ENCODE measurements around the gene DPPA3. TPM values are rescaled to one million over a fixed set of nuclear protein-coding genes. Genes with fewer than 3 reads are reported as not detected.

The DPPA3 gene
- total RNA-seq, 2 experiments from 2014 or later, result not detected

DNA sequence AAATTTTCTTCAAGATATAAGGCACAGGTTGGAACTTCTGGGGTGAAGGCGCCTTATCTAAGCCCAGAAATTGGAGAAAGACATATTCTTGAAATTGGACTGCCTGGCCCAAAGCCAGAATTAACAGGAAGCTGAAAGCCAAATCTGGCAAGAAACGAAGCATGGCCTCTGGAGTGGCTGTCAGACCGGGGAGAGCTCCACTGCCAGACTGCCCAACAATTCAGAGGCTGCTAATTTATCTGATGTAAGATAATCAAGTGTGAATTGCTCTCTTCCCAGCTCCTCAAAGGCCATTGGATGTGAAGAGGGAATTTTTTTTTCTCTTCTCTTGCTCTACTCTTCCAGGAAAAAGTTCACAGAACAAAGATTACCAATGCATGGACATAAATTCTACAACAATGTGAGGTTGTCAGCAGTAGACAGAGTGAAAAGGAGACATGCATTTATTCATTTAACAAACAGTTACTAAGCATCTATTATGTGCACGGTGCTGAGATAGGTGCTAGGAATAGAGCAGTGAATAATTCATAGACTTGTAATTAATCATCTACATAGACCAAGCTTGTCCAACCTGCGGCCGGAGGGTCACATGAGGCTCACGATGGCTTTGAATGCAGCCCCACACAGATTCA, 15.6 kb upstream of the DPPA3 start, which contains the start of gene GDF3:
Gene GDF3, minus strand, starts transcription at position 210 of the 632 bp plus-strand sequence. Its CDS starts 47 bp downstream, at position 163.
- H3K4me3 Mint-ChIP-seq, result no peak within 1 kb of the TSS
- ATAC-seq (ENCODE audit: poor library complexity) (no peak), DNase-seq (no peak)
- ChIA-PET CTCF (no interaction called here), POLR2A (no interaction called here)
- no peaks in the 10 kb centered on the region for H3K27me3 ChIP-seq (ENCODE audit: control insufficient read depth in 1 of 2, insufficient read depth in 2 of 2, low read length in 2 of 2)
- TF ChIP-seq, protein P1, sequence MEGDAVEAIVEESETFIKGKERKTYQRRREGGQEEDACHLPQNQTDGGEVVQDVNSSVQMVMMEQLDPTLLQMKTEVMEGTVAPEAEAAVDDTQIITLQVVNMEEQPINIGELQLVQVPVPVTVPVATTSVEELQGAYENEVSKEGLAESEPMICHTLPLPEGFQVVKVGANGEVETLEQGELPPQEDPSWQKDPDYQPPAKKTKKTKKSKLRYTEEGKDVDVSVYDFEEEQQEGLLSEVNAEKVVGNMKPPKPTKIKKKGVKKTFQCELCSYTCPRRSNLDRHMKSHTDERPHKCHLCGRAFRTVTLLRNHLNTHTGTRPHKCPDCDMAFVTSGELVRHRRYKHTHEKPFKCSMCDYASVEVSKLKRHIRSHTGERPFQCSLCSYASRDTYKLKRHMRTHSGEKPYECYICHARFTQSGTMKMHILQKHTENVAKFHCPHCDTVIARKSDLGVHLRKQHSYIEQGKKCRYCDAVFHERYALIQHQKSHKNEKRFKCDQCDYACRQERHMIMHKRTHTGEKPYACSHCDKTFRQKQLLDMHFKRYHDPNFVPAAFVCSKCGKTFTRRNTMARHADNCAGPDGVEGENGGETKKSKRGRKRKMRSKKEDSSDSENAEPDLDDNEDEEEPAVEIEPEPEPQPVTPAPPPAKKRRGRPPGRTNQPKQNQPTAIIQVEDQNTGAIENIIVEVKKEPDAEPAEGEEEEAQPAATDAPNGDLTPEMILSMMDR (IDR thresholded peaks at IDR 0.05), result no peak
- H3K4me1 ChIP-seq (ENCODE audit: insufficient read depth, low read length), result peaks cover 4% of the 10 kb centered on the region
- no peak within 1 kb of the TSS for H3K27ac ChIP-seq (ENCODE audit: low read depth in 1 of 2, low read length in 2 of 2)
- H3K27me3 Mint-ChIP-seq, result peaks cover 10% of the 10 kb centered on the region
- H3K9me3 Mint-ChIP-seq, result no peaks in the 10 kb centered on the region
- intact Hi-C loops (cut with DNase I, micrococcal nuclease), result no loop called here
- no peaks in the 10 kb centered on the region for H3K9me3 ChIP-seq (ENCODE audit: control insufficient read depth in 1 of 2, insufficient read depth in 1 of 2, low read length in 2 of 2)
- no peaks in the 10 kb centered on the region for H3K36me3 ChIP-seq (ENCODE audit: insufficient read depth, low read length)
- H3K4me1 Mint-ChIP-seq (ENCODE audit: low read depth), result peaks cover 15% of the 10 kb centered on the region
- H3K36me3 Mint-ChIP-seq (ENCODE audit: low read depth), result no peaks in the 10 kb centered on the region
- H3K4me3 ChIP-seq (ENCODE audit: low read length), result no peak within 1 kb of the TSS
- H3K27ac Mint-ChIP-seq, result no peak within 1 kb of the TSS

DNA sequence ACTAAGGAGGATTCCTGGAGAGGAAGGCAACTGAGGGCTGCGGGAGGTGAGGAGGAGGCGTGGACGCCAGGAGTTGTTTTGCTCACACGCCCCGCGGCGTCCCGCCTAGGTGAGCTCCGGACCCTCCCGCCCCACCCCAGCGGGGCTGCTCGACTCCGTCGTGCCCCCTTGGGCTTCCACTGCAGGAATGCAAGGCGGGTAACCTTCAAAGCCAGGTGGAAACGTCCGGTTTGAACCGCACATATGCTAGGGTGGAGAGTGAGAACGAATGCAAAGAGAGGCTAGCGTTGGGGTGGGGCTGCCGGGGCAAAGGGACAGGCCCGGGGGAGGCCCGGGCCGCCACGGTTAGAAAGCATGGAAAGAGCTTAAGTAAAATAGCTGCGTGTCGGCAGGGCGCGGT, 5.4 kb upstream of the DPPA3 start:
- Histone ChIP-seq H3K27ac (ENCODE audit: low read depth in 1 of 2, low read length in 2 of 2) (no peak overlapping the region), H3K9me3 (ENCODE audit: control insufficient read depth in 1 of 2, insufficient read depth in 1 of 2, low read length in 2 of 2) (no peaks in the 10 kb centered on the region), H3K27me3 (ENCODE audit: control insufficient read depth in 1 of 2, insufficient read depth in 2 of 2, low read length in 2 of 2) (no peaks in the 10 kb centered on the region), H3K4me1 (ENCODE audit: insufficient read depth, low read length) (no peaks in the 10 kb centered on the region), H3K36me3 (ENCODE audit: insufficient read depth, low read length) (no peaks in the 10 kb centered on the region), H3K4me3 (ENCODE audit: low read length) (no peak overlapping the region)
- ChIA-PET CTCF (no interaction called here), POLR2A (no interaction called here)
- no peak for DNase-seq
- intact Hi-C loops (cut with DNase I, micrococcal nuclease), result no loop called here
- Mint-ChIP-seq H3K36me3 (ENCODE audit: low read depth) (no peaks in the 10 kb centered on the region), H3K4me3 (no peak overlapping the region), H3K9me3 (no peaks in the 10 kb centered on the region), H3K4me1 (ENCODE audit: low read depth) (no peaks in the 10 kb centered on the region), H3K27ac (no peak overlapping the region), H3K27me3 (no peaks in the 10 kb centered on the region)
- ATAC-seq (ENCODE audit: poor library complexity), result no peak
- TF ChIP-seq, protein P1 (IDR thresholded peaks at IDR 0.05), result no peak

GRCh38 chr12:7709969-7710675, 1.1 kb upstream of the DPPA3 start:
- Histone ChIP-seq H3K27me3 (ENCODE audit: control insufficient read depth in 1 of 2, insufficient read depth in 2 of 2, low read length in 2 of 2) (no peaks in the 10 kb centered on the region), H3K36me3 (ENCODE audit: insufficient read depth, low read length) (no peaks in the 10 kb centered on the region), H3K9me3 (ENCODE audit: control insufficient read depth in 1 of 2, insufficient read depth in 1 of 2, low read length in 2 of 2) (peaks cover 0 to 4% of the 10 kb centered on the region in 2 experiments), H3K4me3 (ENCODE audit: low read length) (no peak overlapping the region), H3K27ac (ENCODE audit: low read depth in 1 of 2, low read length in 2 of 2) (no peak overlapping the region), H3K4me1 (ENCODE audit: insufficient read depth, low read length) (no peaks in the 10 kb centered on the region)
- H3K27me3 Mint-ChIP-seq, result peaks cover 3% of the 10 kb centered on the region
- H3K4me3 Mint-ChIP-seq, result no peak overlapping the region
- TF ChIP-seq, protein P1 (IDR thresholded peaks at IDR 0.05), result no peak
- ChIA-PET CTCF (no interaction called here), POLR2A (no interaction called here)
- H3K9me3 Mint-ChIP-seq, result no peaks in the 10 kb centered on the region
- ATAC-seq (ENCODE audit: poor library complexity) (no peak), DNase-seq (no peak)
- intact Hi-C loops (cut with DNase I, micrococcal nuclease), result no loop called here
- H3K4me1 Mint-ChIP-seq (ENCODE audit: low read depth), result no peaks in the 10 kb centered on the region
- no peak overlapping the region for H3K27ac Mint-ChIP-seq
- no peaks in the 10 kb centered on the region for H3K36me3 Mint-ChIP-seq (ENCODE audit: low read depth)

Measured in CD4-positive, alpha-beta T cell (primary cell).